HL-60 (cell line): ENCODE data around the gene NEGR1.

Source experiments
- DNase-seq, 2 experiments: peaks; one replicate each; pipeline ENCODE4 v3.0.0-alpha.2; 2010 to 2020; ENCODE audit warnings: low read depth in 1 of 2, low spot score in 1 of 2
- H3K27ac ChIP-seq: fragments of 250-450 bp; sonication (Bioruptor Pico); replicated peaks from 2 replicates; pipeline ENCODE4 v1.5.1; 2020; ENCODE audit warnings: mild to moderate bottlenecking, moderate library complexity
- H3K27me3 ChIP-seq: fragments of 250-450 bp; sonication (Bioruptor Pico); 2 replicates; pipeline ENCODE4 v1.5.1; 2021; ENCODE audit warnings: mild to moderate bottlenecking, moderate library complexity; ENCODE audit not compliant: insufficient read depth, poor library complexity, severe bottlenecking
- H3K4me3 ChIP-seq: replicated peaks from 2 replicates; pipeline ENCODE4 v1.5.1; 2011; ENCODE audit warnings: mild to moderate bottlenecking, control low read depth, low read length; ENCODE audit not compliant: insufficient read depth
- CTCF ChIP-seq: IDR thresholded peaks from one replicate; pipeline ENCODE4 v1.5.1; 2011; ENCODE audit warnings: low read length, control low read depth, inconsistent platforms; ENCODE audit not compliant: insufficient read depth
- GABPA ChIP-seq: IDR thresholded peaks from 2 replicates; pipeline ENCODE4 v1.6.1; 2012; ENCODE audit warnings: low read depth
- POLR2AphosphoS5 ChIP-seq: IDR thresholded peaks from 2 replicates; pipeline ENCODE4 v1.6.1; 2012; ENCODE audit warnings: low read depth
- REST ChIP-seq: IDR thresholded peaks from 2 replicates; pipeline ENCODE4 v1.6.1; 2012; ENCODE audit warnings: low read depth; ENCODE audit not compliant: insufficient replicate concordance
- SPI1 ChIP-seq: IDR thresholded peaks from 2 replicates; pipeline ENCODE4 v1.6.1; 2012; ENCODE audit warnings: low read depth, mild to moderate bottlenecking, borderline replicate concordance

Gene NEGR1

GRCh38 chr1:71666609-71667008, 615.7 kb downstream of the NEGR1 start:
- no peaks in the 10 kb centered on the region for H3K27me3 ChIP-seq
- TF ChIP-seq SPI1 (no peak), POLR2AphosphoS5 (no peak), REST (no peak), CTCF (no peak), GABPA (no peak)
- no peak for DNase-seq
- H3K27ac ChIP-seq: no peak overlapping the region
- H3K4me3 ChIP-seq: no peak overlapping the region

GRCh38 chr1:71660411-71660810, 621.9 kb downstream of the NEGR1 start:
- TF ChIP-seq REST (no peak), POLR2AphosphoS5 (no peak), GABPA (no peak), SPI1 (no peak), CTCF (no peak)

GRCh38 chr1:71657891-71658679, 624.3 kb downstream of the NEGR1 start:
- no peak for DNase-seq
- H3K27me3 ChIP-seq: no peaks in the 10 kb centered on the region
- no peak overlapping the region for H3K27ac ChIP-seq
- no peak overlapping the region for H3K4me3 ChIP-seq
- TF ChIP-seq CTCF: no peak
- TF ChIP-seq REST: no peak
- TF ChIP-seq SPI1: no peak
- no peak for TF ChIP-seq POLR2AphosphoS5
- TF ChIP-seq GABPA: no peak

More at GRCh38 chr1:71660411-71660810, 621.9 kb downstream of the NEGR1 start:
- H3K4me3 ChIP-seq: no peak overlapping the region
- DNase-seq: no peak
- H3K27me3 ChIP-seq: no peaks in the 10 kb centered on the region
- no peak overlapping the region for H3K27ac ChIP-seq
